NCI-H748 treated with DMSO at 0.1 percent for 48 hours (cell line): ENCODE data around the gene GATA3.

Source experiments
- DNase-seq: peaks from one replicate; lab custom pipeline; 2025; lab: John Stamatoyannopoulos, UW

The GATA3 gene

DNA sequence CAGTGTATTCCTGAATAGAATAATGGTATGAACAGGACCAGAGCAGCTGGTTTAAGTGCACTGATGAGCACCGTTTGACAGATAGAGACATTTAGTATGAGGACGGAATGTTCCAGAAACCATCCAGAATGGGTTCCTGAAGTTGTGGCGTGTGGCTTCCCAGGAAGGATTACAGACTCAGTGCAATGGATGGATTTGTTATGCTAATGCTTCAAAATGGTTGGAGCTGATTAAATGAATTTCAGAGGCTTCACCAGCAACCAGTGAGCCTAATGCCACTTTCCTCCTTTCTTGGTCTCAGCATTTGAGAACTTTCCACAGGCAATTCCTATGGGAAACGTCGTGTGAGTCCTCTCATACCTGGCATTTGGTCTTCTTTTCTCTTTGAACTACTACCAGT, 9.9 kb downstream of the GATA3 start:
- no peak for DNase-seq

DNA sequence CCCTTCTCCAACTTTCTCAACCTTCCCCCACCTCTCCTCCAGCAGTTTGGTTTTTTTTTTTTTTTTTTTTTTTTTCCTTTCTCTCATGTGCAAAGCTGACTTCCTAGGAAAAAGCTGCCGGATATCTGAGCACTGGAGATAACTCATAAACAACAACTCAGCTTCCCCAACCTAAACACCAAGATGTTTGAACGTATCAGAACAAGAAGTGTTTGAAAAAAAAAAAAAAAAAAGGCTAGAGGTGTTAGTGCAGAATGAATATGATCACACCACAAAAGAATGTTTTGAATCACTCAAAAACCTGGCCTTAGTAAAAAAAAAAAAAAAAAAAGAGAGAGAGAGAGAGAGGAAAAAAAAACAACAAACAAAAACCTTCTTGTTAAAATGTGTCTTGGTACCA, 11.2 kb downstream of the GATA3 start:
- no peak for DNase-seq

DNA sequence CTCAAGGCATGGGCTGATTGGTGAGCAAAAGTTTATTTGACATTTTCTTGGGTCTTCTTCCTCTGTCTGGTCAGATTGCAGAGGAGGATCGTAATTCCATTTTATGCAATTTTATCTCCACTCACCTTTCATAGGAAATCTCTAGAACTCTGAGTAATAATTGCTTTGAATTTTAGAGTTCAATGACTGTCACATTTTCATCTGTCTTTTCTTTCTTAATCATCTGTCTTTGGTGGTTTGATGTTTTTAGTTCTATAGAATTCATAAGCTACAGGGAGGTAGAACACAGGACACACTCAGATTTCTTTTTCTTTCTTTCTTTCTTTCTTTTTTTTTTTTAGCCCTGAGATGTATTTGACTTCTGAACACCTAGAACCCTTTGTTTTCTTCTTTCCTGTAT, 11.6 kb downstream of the GATA3 start:
- DNase-seq = no peak

DNA sequence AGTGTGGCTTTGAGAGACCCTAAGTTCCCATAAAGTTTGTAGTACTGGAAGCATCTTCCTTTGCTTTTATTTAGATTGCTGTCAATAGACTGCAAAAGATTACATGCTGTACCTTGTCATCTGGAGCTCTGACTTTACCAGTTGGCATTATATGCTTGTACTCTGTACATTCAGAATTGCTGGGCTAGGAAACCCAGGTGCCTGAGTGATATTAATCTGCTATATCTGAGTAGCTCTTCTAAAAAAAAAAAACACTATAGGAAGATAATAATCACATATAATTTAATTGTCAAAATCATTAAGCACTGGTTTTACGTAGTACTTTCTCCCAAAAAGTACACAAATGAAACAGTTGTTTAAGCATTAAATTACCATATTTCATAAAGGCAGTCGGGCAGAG, 12.3 kb downstream of the GATA3 start:
- no peak for DNase-seq

DNA sequence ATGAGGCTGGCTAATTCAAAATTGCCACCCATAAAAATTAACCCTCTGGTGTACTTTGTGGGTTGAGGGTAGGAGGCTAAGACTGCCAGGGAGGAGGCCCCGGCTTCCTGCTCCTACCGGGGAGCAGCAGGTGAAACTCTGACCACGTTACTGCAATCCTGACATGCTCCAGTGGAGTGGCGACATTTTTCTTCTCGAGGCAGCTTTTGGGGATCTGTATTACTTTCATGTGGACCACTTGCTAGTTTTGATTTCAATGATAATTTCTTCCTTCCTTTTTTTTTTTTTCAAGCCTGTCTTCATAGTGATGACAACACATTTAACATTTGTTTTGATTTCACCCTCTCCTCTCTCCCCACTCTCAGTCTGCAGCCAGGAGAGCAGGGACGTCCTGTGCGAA, 14.6 kb downstream of the GATA3 start:
- DNase-seq = no peak

DNA sequence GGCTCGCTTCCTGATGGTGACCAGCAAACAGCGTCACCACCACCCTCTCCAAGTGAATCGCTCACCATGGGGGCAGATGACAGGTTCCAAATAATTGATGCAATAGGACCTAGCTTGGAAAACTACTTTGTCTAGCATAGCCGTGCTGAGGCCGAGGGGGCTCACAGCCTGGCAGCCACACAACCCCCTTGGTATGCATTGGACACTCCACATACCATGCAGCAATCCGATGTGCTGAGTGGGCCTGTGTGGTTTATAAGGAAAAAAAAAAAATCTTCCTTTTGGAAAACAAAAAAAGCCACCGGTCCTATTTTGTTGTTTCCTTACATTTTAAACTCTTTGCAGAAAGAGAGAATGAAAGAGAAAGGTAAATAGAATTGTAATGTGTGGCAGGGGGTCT, 15.1 kb downstream of the GATA3 start:
- no peak for DNase-seq

DNA sequence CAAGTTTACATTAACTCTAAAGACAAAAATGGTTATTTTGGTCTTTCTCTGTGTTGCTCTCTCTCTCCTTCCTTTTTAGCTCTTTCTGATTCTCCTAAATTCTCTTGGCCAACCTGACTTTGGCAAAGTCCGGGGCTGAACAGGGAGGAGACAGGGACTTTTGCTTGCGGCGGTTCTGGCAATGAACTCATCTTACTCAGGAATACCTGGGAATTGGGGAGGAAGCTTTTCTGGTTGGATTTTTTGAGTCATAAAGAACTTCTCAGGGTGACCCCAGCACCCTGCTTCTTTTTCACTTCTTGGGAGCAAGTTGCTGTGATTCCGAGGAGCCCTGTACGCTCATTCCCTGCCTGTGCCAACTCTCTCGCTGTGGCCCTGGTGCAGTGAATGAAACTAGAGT, 16.0 kb downstream of the GATA3 start:
- no peak for DNase-seq

DNA sequence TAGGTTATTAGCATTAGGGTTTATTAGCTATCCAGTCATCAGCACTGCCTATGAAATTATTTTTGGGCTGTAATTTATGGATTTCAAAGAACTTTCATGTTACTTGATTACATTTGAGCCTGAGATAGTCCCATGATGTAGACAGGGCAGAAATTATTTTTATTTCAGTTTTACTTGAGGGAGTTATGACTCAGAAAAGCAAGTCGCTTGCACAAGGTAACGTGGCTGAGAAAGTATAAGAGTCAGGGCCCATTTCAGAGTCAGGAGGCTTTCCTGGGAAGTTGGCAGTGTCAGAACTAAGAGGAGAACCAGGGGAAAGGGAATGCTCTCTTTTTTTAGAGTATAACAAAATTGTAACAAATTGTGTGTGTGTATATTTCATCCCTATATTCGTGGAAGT, 16.5 kb downstream of the GATA3 start:
- DNase-seq = no peak

DNA sequence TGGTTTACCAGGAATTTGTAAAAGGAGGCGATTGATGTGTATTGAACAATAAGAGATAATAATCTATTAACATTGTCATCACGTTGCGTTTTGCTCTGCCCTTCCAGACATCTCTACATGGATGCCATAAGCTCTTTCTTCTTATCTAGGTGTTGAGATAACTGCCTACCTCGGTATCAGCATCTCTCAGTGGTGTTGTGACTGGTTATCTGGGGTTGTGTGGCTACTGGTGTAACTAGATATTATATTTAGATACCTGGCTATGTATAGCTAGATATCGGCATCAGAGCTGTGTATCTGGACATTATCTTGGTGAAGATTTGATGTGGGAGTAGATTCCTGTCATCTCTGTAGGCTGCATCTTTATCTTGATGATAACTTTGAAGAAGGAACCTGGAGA, 17.2 kb downstream of the GATA3 start:
- no peak for DNase-seq

DNA sequence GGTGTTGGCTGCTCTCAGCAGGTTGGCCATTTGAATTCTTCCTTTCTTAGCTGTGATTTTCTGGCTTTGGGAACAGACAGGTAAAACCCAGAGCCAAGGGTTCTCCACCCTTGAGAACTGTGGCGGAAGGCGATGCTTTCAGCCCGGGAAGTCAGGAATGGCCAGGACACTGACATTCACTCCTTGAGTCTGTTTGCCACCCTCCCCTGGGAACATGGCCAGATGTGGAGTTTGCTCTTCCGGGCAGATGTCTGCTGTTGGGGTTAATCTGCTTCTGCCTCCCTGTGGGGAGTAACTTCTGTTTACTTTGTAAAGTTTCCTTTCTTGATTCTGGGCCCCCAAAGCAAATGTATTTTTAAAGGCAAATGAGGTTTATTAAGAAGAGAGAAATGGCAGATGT, 17.7 kb downstream of the GATA3 start:
- DNase-seq = no peak

DNA sequence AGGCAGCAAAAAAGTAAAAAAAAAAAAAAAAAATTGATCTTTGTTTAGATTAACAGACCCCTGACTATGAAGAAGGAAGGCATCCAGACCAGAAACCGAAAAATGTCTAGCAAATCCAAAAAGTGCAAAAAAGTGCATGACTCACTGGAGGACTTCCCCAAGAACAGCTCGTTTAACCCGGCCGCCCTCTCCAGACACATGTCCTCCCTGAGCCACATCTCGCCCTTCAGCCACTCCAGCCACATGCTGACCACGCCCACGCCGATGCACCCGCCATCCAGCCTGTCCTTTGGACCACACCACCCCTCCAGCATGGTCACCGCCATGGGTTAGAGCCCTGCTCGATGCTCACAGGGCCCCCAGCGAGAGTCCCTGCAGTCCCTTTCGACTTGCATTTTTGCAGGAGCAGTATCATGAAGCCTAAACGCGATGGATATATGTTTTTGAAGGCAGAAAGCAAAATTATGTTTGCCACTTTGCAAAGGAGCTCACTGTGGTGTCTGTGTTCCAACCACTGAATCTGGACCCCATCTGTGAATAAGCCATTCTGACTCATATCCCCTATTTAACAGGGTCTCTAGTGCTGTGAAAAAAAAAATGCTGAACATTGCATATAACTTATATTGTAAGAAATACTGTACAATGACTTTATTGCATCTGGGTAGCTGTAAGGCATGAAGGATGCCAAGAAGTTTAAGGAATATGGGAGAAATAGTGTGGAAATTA, 19.4 kb downstream of the GATA3 start:
- DNase-seq = no peak

DNA sequence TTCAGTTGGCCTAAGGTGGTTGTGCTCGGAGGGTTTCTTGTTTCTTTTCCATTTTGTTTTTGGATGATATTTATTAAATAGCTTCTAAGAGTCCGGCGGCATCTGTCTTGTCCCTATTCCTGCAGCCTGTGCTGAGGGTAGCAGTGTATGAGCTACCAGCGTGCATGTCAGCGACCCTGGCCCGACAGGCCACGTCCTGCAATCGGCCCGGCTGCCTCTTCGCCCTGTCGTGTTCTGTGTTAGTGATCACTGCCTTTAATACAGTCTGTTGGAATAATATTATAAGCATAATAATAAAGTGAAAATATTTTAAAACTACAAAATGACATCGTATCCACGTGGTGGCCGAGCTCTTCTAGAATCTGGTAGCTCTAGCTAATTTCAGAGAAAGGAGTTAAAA, 20.4 kb downstream of the GATA3 start:
- DNase-seq = no peak

DNA sequence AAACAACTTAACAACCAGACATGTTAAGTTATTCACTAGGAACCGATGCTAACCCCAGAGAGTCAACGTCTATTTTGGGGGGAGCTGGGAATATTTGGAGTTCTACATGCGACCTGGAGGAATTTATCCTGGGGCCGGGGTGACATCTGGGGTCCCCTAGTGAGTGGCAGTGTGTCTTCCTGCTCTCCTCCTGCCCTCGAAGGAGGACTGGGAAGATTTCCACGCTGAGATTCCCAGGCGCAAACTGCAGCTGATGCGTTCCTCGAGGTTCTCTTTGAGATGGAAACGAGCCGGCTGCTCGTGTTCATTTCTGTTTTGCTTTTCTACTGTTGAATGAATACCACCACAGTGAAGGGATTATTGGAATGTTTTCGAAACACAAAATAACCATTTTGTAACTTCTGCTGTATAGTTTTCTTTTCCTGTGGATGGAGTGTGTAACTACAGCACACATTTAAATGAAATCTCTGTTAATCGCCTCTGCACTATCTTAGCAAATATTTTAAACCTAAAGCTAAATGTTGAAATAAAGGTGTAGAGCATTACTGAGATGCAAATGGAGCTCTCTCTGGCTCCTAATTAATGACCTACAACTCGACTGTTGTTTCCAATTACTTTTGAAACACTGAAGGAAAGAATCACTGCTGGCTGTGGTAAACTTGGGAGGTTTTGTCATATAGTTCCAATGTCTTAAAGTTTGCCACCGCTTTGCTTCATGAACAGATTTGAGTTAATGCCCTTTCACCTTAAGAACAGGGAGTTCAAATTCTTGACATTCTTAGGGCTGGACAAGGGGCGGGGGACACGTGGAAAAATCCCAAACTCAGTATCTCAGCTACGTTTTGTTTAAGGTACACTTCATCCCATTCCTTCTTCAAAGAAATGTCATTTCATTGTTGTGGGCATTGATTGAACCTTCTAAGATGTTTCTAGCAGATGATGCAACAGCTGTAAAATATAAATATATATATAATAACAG, 21.1 kb downstream of the GATA3 start:
- no peak for DNase-seq

DNA sequence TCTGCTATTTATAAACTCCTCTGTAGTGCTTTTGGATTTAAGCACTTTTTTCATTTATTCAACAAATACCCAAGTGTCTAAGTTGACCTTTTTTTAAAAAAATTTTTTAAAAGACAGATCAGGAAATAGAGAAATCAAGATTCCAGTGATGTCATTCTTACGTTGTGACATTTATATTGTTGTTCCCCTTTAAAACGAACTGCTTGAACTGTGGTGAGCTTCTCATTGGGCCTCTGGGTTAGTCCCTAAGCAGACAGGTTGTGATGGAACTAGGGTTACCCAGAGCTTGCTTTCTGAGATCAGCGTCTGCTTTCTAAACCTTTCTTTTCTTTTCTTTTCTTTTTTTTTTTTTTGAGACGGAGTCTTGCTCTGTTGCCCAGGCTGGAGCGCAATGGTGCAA, 22.4 kb downstream of the GATA3 start:
- no peak for DNase-seq

DNA sequence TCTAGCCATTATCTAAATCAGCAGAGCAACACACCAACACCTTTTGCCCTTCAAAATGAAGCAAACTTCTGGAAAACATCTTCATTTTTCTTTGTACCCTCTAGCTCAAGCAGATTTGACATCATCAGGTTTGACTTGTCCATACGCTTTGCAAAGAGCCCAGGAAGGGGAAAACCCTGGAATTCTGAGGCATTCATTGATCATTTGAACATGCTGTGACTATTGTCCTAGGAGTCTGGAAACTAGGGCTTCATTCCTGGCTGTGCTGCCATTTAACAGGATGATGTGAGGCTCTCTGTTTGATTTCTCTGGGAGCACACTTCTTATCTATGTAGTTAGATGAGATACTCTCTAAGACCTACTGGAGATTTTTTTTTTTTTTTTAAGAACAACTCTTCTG, 23.5 kb downstream of the GATA3 start:
- no peak for DNase-seq

DNA sequence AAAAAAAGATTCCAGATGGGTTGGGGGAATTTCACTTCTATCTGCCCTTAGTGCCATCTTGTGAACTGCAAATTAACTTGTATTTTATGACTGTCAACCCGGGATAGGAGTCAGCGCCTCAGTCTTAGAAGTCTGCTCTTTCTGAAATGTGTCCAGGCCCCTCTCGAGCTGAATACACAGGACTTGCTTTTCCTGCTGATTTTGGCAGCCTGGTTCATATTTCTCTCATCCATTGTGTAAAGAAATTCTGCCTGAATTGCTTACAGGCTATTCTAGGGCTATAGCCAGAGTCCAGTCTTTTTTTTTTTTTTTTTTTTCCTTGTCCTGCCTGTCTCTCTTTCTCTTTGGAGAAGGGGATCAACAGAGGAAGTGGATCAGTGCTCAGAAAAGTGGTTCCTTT, 24.6 kb downstream of the GATA3 start:
- DNase-seq = no peak

DNA sequence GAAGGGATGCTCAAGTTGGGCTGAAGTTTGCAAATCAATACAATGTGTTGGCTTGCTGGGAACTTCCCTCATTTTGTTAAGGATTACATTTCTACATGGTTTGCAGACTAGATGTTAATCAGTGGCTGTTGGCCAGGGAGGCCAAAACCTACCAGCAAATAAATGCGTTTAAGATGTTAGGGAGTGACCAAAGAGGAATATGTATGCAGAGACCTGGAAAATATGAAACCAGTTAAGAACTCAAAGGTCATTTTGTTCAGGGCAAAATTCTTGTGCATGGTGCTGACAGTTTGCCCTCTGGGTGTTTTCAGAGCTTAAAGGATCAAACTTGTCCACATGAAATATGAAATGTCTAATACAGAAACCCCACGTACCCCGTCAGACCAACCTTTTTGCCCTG, 30.3 kb downstream of the GATA3 start:
- DNase-seq = no peak

DNA sequence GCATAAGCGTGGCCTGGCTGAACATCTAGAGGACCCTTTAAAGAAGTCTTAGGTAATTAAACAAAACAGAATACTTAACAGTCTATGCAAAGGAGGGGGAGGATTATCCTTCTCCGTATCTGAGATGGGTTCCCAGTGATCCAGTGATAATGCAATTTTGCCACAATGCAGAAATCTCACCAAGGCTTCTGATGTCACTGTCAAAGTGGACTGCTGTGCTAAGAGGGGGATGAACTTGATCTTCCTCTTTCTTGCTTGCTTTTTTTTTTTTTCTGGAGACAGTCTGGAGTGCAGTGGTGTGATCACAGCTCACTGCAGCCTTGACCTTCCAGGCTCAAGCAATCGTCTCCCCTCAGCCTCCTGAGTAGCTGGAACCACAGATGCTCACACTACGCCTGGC, 30.8 kb downstream of the GATA3 start:
- DNase-seq = no peak

DNA sequence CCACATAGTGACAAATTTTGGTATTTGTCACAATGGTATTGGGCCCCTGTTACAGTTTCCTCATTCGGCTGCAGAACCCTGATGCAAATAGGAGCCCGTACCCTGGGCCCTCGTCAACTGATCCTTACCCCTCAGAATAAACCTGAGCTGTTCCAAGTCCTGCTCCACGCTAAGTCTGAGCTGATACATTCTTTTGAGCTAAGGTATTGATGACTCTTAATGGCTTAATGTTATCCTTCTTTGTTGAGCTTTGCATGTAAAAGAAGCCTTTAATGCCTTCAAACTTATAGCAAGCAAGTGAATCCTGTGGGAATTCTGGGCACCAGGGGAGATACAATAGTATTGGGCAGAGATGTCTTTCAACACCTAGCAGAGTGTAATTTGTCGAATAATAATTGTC, 31.8 kb downstream of the GATA3 start:
- no peak for DNase-seq

DNA sequence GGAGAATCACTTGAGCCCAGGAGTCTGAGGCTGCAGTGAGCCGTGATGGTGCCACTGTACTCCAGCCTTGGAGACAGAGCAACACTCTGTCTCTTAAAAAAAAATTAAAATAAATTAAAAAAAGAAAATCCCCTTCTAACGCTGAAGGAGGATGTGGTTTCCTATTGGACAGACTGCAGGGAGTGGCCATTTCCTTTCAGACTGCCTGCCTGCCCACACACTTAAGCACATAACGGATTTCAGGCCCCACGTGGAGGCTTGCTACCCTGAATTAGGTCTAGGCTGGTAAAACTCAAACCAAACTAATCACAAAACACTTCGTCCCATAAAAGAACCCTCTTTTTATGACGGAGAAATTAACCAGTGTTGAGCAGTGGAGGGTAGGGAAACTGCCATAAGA, 34.0 kb downstream of the GATA3 start:
- no peak for DNase-seq

DNA sequence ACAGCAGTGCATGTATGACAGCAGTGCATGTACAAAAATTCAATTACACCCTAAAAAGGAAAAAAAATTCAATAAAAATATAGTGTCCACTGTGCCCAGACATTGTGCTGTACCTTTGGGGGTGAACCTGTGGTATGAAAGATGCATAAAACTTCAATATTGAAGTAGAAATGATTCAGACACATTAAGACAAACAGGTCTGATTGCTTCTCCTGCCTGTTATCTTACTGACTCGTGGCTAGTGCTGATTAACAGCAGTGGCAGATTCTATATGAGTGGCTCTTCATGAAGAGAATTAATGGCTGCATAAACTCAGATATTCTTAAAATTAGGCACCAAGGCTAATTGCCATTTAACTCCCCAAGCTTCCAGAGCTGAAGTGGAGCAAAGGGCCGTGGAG, 37.9 kb downstream of the GATA3 start:
- DNase-seq = no peak

DNA sequence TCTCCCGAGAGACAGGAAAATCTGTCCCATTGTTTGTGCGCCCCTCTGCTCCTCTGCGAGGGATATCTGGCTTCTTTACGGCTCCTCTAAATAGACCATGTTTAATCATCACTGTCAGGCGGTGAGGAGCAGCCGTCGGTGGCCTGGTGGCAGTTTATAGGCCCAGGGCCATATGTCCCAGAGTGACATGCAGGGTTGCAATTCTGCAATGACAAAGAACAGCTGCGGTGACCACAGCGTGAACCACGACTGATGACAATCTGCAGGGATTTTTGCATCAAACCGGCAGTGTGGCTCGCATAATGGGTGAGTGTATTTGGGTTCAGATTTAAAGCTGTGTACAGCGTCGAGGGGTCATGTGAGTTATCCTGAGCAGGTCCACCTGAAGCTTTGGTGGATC, 41.5 kb downstream of the GATA3 start:
- no peak for DNase-seq

DNA sequence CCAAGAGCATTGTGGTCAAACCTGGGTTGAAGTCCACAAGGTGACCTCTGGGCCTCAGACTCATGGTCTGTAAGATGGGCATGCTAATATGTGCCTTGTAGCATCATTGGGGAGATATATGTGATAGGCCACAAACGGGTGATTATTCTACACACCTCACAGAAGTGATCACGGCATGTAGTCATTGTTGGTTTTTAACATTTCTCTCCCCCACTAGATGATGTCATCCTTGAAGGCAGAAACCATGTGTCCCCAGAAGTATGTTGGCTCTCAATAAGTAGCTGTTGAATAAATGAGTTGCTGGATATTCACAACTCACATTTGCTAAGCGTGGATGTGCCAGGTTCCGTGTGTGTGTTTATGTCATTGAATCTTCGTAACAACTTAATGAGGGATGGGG, 42.4 kb downstream of the GATA3 start:
- DNase-seq = no peak

DNA sequence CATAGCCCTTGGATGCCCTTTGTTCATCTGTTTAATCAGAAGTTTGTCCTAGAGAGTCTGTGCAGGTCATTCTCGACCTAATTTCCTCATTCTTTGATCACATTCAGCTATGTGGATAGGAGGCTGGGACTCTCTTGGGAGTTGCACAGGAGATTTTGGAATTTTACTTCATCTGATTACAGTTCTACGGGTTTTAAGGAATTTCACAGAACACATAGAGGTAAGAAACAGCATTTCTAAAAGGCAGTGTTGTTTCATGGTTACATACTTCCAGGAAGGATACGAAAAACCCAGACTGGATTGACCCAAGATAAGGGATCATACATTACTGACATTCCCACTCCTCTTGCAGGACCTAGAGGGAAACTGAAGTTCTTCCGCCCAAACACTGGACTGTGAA, 45.9 kb downstream of the GATA3 start:
- DNase-seq = no peak
